HL-60/S4 (cell line): ENCODE data around the gene VLDLR.

Experiments
- in situ Hi-C: fragments of 300-500 bp; cut with MboI; formaldehyde crosslinking; loops from 2 replicates; pipeline ENCODE4 v1.14.3; 2022; ENCODE audit warnings: low sequenced_read_pairs

Gene VLDLR

DNA sequence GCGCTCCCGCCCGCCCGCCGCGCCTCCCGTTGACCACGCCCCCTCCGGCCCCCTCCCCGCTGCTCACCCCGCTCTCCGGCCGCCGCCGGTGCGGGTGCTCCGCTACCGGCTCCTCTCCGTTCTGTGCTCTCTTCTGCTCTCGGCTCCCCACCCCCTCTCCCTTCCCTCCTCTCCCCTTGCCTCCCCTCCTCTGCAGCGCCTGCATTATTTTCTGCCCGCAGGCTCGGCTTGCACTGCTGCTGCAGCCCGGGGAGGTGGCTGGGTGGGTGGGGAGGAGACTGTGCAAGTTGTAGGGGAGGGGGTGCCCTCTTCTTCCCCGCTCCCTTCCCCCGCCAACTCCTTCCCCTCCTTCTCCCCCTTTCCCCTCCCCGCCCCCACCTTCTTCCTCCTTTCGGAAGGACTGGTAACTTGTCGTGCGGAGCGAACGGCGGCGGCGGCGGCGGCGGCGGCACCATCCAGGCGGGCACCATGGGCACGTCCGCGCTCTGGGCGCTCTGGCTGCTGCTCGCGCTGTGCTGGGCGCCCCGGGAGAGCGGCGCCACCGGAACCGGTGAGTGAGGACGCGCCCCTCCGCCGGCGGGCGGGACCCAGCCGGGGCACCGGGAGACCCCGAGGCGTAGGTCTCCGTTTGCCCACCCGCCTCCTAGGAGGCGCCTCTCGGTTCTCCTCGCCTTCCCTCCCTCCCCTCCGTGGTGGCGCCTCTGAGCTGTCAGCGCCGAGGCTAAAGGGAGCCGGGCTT is at the start of gene VLDLR:
Gene VLDLR (plus strand): TSS at position 66 of the 739 bp plus-strand sequence. CDS start 403 bp downstream, at position 469.
- in situ Hi-C loops: no loop called here

DNA sequence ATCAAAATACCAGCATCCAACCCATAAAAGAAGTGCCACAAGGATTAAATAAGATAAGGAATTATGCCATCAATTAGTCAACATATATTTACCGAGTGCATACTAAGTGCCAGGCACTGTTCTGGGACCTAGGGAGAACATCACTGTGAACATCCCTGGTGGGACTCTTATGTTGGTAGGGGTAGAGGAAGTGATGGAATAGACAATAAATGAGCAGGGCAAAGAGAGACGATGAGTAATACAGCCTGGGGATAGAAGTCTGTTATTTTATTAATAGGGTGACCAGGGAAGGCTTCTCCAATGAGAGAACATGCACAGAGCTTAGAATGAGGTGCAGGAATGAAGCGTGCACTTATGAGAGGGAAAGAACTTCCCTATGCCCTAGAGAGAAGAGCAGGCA is 47.4 kb upstream of the VLDLR start:
- in situ Hi-C loops: no loop called here

DNA sequence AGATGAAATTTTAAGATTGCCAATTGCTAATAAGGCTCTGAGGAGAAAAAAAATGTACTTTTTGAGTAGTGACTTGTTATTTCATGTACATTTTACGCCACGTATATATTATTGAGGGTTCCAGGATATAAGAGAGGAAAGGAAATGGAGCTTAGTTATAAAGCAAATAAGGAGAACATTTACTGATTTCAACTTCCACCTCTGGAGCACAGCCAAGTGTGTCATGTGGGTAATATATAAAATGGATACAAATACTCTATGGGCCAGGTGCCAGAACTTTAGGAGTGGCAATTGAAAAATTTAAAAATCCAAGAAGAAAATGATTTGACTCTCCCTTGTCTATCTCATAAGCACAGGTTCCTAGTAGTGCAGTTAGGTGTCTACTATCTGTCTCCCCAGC is 45.0 kb upstream of the VLDLR start:
- in situ Hi-C loops: no loop called here

DNA sequence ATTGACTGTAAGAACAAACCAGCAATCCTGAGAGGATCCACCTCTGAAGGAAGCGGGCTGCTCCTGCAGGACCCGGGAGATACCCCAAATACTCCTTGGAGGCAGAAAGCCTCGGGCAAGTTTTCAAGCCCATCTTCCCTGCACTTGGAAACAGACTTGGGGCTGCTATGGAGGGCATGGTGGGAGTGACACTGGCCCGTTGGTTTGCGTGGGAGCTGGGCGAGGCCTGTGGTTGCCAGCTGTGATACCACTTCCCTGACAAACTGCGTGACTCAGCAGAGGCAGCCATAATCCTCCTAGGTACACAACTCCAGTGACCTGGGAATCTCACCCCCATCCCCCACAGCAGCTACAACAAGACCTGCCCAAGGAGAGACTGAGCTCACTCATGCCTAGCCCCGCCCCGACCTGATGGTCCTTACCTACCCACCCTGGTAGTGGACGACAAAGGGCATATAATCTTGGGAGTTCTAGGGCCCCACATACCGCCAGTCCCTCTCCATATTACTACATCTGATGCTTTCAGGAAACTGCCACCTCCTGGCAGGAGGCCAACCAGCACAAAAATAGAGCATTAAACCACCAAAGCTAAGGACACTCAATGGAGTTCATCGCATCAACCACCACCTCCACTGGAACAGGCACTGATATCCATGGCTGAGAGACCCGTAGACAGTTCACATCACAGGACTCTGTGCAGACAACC is 38.1 kb upstream of the VLDLR start:
- in situ Hi-C loops: no loop called here

DNA sequence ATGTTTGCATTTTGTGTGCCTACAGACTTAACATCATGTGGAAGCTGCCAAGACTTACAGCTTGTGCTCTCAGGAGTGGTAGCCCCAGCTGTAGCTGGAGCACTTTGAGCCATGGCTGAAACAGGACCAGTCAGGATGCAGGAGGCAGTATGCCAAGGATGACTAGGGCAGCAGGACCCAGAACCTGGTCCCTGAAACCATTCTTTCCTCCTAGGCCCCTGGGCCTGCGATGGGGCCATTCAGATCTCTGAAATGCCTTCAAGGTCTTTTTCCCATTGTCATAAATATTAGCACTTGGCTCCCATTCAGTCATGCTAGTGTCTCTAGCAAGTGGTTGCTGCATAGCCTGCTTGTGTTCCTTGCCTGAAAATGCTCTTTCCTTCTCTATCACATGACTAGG is 29.6 kb upstream of the VLDLR start:
- in situ Hi-C loops: no loop called here

DNA sequence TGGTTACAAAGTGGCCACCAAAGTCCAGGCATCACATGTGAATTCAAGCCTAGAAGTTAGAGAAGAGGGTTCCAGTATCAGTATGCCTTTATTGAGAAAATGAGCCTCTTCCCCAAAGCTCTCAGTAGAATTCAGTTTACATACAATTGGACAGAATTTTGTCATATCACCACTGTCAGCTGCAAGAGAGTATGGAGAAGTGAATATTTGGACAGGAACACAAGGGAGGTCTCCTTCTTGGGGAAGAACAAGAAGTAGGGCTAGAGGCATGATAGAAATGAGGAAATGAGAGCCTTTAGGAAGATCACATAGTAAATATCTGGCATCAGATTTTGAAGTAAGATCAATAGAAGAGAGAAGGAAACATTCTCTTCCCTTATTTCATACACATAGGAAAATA is 27.8 kb upstream of the VLDLR start:
- in situ Hi-C loops: no loop called here

DNA sequence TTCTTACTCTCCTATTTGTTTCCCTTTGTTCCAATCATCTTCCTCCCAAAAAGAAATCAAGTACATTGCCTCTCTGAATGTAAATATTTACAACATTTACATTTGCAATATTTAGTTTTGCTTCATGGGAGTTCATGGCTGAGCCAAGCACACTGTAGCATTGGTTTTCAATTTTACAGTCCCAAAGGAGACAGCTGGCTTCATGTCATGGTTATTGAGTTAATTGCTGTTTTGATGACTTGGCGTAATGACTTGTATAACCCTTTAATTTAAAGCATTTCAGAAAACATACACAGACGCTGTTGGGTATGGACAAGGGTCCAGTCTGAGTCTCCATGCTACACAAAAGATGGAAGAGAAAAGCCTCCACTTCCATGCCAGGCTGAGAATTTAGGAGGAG is 25.6 kb upstream of the VLDLR start:
- in situ Hi-C loops: no loop called here

DNA sequence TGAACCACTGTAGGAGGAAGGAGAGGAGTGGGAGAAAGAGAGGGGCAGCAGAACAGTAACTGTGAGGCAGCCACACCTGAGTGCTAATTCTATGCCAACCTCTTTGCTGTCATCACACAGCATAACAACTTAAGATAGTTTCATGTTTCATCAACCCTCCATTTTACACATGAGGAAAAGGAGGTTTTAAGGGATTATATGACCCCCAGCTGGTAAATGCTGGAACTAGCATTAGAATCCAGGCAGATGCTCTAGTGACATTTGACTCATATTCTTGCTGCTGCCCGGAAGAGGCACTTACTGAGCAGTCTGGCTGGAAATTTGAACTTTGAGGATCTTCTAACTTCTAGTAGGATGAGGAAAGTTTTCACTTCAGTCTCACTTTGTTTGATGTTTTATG is 24.1 kb upstream of the VLDLR start:
- in situ Hi-C loops: no loop called here

DNA sequence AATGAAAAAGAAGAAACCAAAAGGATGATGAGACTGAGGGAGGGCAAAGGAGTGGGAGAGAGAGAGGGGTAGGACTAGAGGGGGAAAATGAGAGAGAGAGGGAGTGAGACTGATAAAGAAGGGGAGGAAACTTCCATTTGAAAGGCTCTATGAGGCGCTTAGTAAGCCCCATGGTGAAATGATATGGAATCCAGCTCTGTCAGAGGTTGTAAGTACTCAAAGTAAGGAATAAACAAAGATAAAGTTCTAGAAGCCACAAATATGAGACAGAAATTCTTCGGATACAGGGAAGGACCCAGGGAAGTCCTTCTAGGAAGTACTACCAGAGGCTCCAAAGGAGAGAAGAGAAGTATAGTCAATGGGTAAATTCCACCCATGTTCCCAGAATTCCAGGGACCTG is 21.7 kb upstream of the VLDLR start:
- in situ Hi-C loops: no loop called here

DNA sequence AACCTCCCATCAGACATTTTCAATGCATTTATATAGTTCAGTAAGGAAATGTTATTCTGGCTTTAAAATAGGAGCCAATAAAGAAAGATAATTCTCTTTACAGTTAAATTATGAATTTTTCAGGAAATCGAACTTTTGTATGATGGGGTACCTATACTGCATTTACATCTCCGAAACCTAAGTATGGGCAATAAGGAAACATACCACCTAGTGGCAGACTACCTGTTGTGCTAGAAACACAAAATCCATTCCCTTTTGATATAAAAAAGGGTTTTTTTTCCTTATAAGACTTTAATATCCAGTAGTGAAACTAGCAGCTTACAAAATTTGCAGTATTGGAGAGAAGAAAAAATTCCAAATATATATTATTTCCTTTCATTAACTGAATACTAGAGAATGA is 21.3 kb upstream of the VLDLR start:
- in situ Hi-C loops: no loop called here

DNA sequence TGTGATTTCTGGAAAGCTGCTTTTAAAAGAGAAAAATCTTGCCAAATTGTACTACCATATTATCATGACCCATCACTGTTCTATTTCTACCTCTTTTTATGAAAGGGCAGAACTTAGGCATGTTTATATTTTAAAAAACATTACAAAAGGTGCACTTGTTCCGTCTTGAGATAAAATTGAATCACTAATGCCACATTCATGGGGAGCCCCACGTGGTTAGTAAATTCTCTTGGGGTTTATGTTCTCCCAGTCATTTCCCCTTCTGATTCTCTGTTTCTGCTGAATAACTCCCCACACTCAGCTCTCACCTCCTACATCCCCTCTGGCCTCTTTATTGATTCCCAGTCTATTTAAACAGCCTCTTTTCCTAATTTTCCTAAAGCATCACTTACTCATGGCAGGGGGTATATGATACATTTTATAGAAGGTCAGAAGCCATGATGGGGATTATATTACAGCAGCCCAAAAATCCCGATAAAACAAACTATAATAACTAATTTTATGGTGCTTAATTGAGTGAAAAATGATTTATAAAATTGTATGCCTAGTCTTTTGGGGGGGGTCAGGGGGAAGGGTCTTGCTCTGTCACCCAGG is 19.7 kb upstream of the VLDLR start:
- in situ Hi-C loops: no loop called here

DNA sequence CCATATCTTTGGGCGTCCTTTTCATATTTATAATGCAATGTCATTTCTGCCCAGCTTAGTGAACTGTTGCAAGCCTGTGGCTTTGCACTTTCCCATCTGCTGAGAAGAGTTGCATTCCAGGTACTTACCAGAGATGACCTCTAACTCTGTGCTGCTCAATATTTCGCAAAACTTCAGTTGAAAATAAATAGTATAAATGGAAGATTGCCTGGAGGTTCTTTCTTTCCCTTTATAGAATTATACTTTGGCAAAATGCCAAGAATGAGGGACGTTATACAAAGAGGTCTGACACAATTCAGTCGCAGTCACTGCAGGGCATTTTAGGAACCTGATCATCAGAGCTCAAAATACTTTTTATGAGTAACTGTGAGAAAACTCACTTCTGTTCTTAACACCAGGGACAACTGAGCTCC is 18.9 kb upstream of the VLDLR start:
- in situ Hi-C loops: no loop called here

DNA sequence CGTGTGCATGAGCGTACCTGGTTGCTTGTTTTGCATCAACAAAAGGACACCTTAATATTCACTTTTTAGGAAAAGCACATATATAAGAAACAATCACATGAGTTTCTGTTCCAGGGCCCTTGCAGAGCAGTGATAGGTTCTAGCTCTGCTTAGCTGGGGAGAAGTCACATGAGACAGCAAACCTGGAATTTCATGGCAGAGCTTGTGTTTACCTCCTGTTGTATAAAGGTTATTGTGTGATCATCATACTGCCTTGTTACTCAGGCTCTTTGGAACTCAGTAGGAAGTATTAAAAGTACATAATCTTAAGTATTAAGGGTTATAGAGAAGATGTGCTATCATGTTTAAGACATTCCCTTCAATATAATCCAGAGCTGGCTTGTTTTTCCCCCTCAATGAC is 18.0 kb upstream of the VLDLR start:
- in situ Hi-C loops: no loop called here

DNA sequence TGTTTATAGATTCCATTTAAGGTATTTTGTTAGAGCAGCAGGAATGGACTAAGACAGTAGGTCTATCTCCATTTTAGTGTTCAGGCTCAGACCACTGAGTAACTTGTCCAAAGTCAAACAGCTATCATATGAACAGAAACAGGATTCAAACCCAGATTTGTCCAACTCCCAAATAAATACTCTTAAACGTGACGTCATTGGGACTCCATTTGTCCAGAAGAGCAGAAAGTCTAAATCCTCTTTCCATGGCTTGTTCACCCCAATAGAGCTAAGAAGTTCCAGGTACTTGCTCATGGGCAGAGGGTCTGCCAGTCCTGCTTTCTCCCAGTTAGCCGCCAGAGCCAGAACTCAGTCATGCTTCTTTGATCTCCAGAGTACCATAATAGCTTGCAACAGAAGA is 16.3 kb upstream of the VLDLR start:
- in situ Hi-C loops: no loop called here

DNA sequence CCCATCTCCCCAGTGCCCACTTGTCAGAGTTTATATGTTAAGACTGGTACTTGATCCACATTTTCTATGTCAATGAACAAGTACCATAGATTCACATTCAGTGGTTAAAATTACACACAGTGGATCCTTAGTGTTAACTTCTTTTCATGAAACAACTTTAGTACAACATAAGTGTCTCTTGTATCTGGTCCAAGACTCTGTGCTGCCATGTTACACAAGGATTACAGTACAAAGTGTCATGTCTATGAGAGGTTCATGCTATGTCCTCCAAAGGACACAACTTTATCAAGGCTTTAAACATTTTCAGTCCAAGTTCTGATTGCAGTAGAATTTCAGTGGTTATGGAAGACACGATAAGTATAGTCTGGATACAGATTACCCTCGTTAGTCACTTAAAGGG is 13.3 kb upstream of the VLDLR start:
- in situ Hi-C loops: no loop called here

DNA sequence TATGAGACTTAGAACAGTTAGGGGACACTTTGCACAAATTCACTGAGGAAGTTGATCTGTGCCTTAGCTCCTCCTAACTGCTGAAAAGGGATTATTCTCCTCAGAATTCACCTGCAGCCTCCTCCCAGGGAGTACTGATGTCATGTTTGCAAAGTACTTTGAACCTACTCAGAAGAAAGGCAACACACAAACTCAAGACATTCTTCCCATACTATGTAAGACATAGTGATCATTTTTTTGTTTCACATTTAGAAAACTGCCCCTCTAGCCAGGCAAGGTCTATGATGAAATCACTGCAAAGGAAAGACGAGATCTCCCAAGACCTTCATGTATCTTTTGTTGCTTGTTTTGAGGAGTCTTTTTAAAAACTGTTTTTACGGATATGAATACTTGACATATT is 10.6 kb upstream of the VLDLR start:
- in situ Hi-C loops: no loop called here

DNA sequence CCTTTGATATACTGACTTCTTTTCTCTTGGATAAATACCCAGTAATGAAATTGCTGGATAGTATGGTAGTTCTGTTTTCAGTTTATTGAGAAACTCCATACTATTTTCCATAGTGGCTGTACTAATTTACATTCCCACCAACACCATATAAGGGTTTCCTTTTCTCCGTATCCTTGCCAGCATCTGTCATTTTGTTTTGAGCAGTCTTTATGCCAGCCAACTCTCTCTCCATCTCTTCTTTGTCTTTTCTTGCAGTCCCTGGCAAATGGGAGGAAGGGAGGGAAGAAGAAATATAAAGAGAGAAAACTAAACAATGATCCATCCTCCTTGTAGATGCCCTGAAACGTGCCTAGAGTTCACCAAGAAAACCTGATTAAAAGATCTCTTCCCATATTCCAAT is 9.6 kb upstream of the VLDLR start:
- in situ Hi-C loops: no loop called here

DNA sequence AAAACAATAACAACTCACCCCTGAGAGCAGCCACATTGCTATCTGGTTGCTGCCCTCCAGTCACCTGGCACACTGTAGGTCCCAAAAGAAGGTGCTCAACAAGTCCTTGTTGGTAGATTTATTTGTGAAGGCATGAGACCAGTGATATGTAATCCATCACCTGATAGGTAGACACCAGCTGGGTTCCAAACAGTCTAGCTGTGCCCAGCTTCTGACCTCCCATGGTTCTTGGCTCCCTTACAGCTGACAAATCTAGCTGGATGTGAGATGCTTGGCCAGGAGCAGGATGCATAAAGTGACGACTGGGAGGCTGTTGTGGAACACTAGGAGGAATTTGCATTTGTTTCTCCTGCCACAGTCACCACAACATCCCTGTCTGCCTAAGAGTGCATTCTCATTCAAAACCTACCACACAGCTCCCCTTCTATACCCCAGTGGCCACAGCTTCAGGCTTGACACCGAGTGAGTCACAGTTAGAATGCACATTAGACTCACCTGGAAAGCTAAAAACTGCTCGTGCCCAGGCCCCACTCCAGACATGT is 7.8 kb upstream of the VLDLR start:
- in situ Hi-C loops: no loop called here

DNA sequence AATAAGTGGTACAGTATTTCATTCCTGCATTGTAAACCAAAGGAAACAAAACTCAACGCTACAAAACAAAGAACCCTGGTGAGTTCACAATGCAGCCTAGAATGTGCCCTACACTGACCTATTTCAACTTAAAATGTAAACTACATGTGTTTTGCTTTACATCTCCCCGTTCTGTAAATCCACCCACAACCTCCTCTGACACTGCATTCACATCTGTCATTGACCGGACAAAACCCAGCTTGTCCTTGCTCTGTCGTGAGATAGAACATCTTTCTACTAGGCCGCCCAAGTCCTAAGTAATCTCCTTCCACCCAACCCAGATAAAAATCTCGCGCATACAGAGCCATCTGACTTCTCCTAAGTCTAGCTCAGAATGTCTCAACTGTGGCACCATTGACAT is 6.1 kb upstream of the VLDLR start:
- in situ Hi-C loops: no loop called here

DNA sequence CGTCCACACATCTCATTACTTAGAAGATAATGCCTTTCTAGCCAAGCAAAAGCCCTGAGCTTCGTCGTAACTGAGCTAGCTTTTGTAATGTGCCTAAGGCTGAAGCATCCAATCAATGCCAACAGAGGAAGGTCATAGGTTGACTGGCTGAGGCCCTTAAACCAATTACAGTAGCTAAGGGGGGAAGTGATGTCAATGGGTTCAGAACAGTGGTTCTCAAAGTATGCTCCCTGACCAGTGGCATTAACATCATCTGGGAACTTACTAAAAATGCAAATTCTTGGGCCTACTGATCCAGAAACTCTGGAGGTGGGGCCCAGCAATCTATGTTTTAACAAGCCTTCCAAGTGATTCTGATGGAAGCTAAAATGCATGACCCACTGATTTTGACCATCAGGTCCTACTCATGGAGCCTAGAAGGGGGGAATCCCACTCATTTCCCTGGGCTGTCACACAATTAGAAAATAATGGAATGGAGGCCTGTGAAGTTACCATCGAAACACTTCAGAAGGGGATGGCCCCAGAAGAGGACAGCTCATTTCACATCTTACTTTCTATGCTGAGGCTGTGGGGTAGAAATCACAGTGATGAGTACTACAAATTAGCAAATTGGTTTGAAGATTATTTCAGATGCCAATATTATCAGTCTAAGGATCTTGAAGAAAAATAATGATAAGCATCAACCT is 4.8 kb upstream of the VLDLR start:
- in situ Hi-C loops: no loop called here

DNA sequence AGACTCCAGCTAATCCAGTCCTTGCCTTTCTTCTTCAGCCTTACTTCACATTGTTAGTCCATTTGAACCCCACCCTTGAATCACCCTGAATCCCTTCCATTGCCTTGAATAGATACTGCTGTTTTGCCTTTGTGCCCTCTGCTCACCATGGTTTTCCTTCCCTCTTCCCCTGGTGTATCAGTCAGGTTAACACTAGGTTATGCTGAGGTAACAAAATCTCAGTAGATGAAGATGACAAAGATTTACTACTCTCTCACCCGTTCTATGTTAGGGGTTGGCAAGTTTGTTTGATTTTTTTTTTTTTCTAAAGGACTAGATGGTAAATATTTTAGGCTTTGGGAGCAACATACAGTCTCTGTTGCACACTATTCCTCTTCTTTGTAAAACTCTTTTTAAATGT is 3.3 kb upstream of the VLDLR start:
- in situ Hi-C loops: no loop called here
